GM18505 (cell line): Measurements from ENCODE around the gene MT4.

Experiments
- ATAC-seq: cut with Tn5 transposase; IDR thresholded peaks from one replicate; pipeline ENCODE4 v1.9.1; 2021; ENCODE audit not compliant: unreplicated experiment
- POLR2A ChIP-seq: IDR thresholded peaks from 4 replicates; pipeline ENCODE4 v1.6.1; 2011; ENCODE audit warnings: borderline replicate concordance; ENCODE audit not compliant: insufficient read depth, insufficient read length; ENCODE audit errors: extremely low read depth

MT4 gene

GRCh38 chr16:56600398-56600999 is 35.6 kb downstream of the MT4 start:
- TF ChIP-seq POLR2A: no peak
- ATAC-seq: no peak

- no peak for TF ChIP-seq POLR2A
- no peak for ATAC-seq
Observed at GRCh38 chr16:56601325-56601724, 36.5 kb downstream of the MT4 start.

- TF ChIP-seq POLR2A: no peak
- no peak for ATAC-seq
Observed at GRCh38 chr16:56603589-56603988, 38.7 kb downstream of the MT4 start.

GRCh38 chr16:56604966-56605365 is 40.1 kb downstream of the MT4 start:
- no peak for ATAC-seq

GRCh38 chr16:56605475-56605874 is 40.6 kb downstream of the MT4 start:
- no peak for TF ChIP-seq POLR2A
- ATAC-seq: no peak

More at GRCh38 chr16:56604966-56605365, 40.1 kb downstream of the MT4 start:
- no peak for TF ChIP-seq POLR2A

- TF ChIP-seq POLR2A: no peak
- no peak for ATAC-seq
Observed at GRCh38 chr16:56606071-56606475, 41.2 kb downstream of the MT4 start.

GRCh38 chr16:56606476-56607108 is 41.7 kb downstream of the MT4 start:
- TF ChIP-seq POLR2A: no peak
- ATAC-seq: no peak

- no peak for ATAC-seq
- TF ChIP-seq POLR2A: no peak
Observed at GRCh38 chr16:56607109-56607618, 42.3 kb downstream of the MT4 start.

GRCh38 chr16:56607675-56608042 is 42.8 kb downstream of the MT4 start:
- no peak for TF ChIP-seq POLR2A
- ATAC-seq: no peak

- TF ChIP-seq POLR2A: peak; percentile 40
- peak; percentile 68 for ATAC-seq
Observed at GRCh38 chr16:56608043-56608875, 43.4 kb downstream of the MT4 start, which contains the start of gene MT2A. Gene MT2A (plus strand): TSS chr16:56608584. CDS start chr16:56608656, 72 bp downstream.

GRCh38 chr16:56608876-56609462 is 44.1 kb downstream of the MT4 start:
- ATAC-seq: no peak
- TF ChIP-seq POLR2A: no peak

GRCh38 chr16:56609463-56609921 is 44.6 kb downstream of the MT4 start:
- ATAC-seq: peak; percentile 56
- no peak for TF ChIP-seq POLR2A

GRCh38 chr16:56610017-56610608 is 45.2 kb downstream of the MT4 start:
- no peak for ATAC-seq
- no peak for TF ChIP-seq POLR2A

- TF ChIP-seq POLR2A: no peak
- ATAC-seq: no peak
Observed at GRCh38 chr16:56610609-56611111, 45.8 kb downstream of the MT4 start.
